ENCODE results near the gene RPS18. TPM values are rescaled to one million over a fixed set of nuclear protein-coding genes. Genes with fewer than 3 reads are reported as not detected.

The RPS18 gene
- total and polyA plus RNA-seq, 4 donors: 742 to 1,432 (median 1,060) TPM

- H3K9ac ChIP-seq (ENCODE audit: low read depth in 1 of 2, low read length in 2 of 2): peak within 1 kb of the TSS; percentile 39 to 41
- whole genome bisulfite sequencing: 11% methylated on average over 80 of the region's 80 CpGs
- peak in 1 of 2 donors; percentile 68 for TF ChIP-seq GABPA (IDR thresholded peaks at IDR 0.05 in 1 of 2, conservative IDR thresholded peaks at IDR 0.05 in 1 of 2)
- TF ChIP-seq CTCF (IDR thresholded peaks at IDR 0.05; ENCODE audit: low read depth, low read length, missing input control): peak; percentile 35
- TF ChIP-seq YY1 (IDR thresholded peaks at IDR 0.05): no peak
- TF ChIP-seq HNF4G (IDR thresholded peaks at IDR 0.05): no peak
- TF ChIP-seq FOXA2 (IDR thresholded peaks at IDR 0.05): no peak
- TF ChIP-seq SP1 (IDR thresholded peaks at IDR 0.05): no peak
- no peak for TF ChIP-seq NR2F2 (IDR thresholded peaks at IDR 0.05)
- TF ChIP-seq RXRA (IDR thresholded peaks at IDR 0.05): no peak
- TF ChIP-seq FOXA1 (IDR thresholded peaks at IDR 0.05): no peak
- TF ChIP-seq EGR1 (IDR thresholded peaks at IDR 0.05; ENCODE audit: low read depth in 2 of 2): peak in 1 of 2 donors; percentile 20
- TF ChIP-seq RAD21 (IDR thresholded peaks at IDR 0.05): peak in 1 of 2 donors; percentile 40
- TF ChIP-seq REST (IDR thresholded peaks at IDR 0.05): no peak
- no peak for TF ChIP-seq JUND (IDR thresholded peaks at IDR 0.05)
- no peaks in the 10 kb centered on the region for H3K27me3 ChIP-seq (ENCODE audit: control insufficient read depth in 4 of 4, insufficient read depth in 4 of 4, low read length in 3 of 4)
- peaks cover 9 to 48% (median 36%) of the 10 kb centered on the region in 4 donors for H3K4me1 ChIP-seq (ENCODE audit: control insufficient read depth in 4 of 4, insufficient read depth in 4 of 4, low read length in 3 of 4)
- DNase-seq (ENCODE audit: low spot score): peak; percentile 82
- H3K27ac ChIP-seq (ENCODE audit: low read depth in 1 of 2, low read length in 2 of 2): peak within 1 kb of the TSS; percentile 63 to 64
- H3K36me3 ChIP-seq (ENCODE audit: control insufficient read depth in 4 of 4, insufficient read depth in 3 of 4, low read depth in 1 of 4, low read length in 3 of 4): peaks cover 0 to 43% (median 15%) of the 10 kb centered on the region in 4 donors
- H3K9me3 ChIP-seq (ENCODE audit: control insufficient read depth in 4 of 4, low read length in 3 of 4): no peaks in the 10 kb centered on the region
- peak within 1 kb of the TSS; percentile 8 to 59 (median 30) for H3K4me3 ChIP-seq (ENCODE audit: low read depth in 1 of 3, low read length in 3 of 3)
Measured at GRCh38 chr6:33276864-33277662, 5.2 kb downstream of the RPS18 start, which contains the start of gene B3GALT4. Gene B3GALT4, plus strand, starts transcription at chr6:33277123. Its CDS starts 297 bp downstream, at chr6:33277420.

DNA sequence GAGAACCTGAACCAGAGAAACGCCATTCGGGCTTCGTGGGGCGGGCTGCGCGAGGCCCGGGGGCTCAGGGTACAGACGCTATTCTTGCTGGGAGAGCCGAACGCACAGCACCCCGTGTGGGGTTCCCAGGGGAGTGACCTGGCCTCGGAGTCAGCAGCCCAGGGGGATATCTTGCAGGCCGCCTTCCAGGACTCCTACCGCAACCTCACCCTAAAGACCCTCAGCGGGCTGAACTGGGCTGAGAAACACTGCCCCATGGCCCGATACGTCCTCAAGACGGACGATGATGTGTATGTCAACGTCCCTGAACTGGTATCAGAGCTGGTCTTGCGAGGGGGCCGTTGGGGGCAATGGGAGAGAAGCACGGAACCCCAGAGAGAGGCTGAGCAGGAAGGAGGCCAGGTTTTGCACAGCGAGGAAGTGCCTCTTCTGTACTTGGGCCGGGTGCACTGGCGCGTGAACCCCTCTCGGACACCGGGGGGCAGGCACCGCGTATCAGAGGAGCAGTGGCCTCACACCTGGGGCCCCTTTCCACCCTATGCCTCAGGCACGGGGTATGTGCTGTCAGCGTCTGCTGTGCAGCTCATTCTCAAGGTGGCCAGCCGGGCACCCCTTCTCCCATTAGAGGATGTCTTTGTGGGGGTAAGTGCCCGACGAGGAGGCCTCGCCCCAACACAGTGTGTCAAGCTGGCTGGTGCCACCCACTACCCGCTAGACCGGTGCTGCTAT is 6.0 kb downstream of the RPS18 start:
- no peaks in the 10 kb centered on the region for H3K27me3 ChIP-seq (ENCODE audit: control insufficient read depth in 4 of 4, insufficient read depth in 4 of 4, low read length in 3 of 4)
- peak overlapping the region in 2 of 3 donors; percentile 30 to 59 for H3K4me3 ChIP-seq (ENCODE audit: low read depth in 1 of 3, low read length in 3 of 3)
- H3K9ac ChIP-seq (ENCODE audit: low read depth in 1 of 2, low read length in 2 of 2): no peak overlapping the region
- 67% methylated on average over 39 of the region's 39 CpGs for WGBS
- peaks cover 0 to 50% (median 15%) of the 10 kb centered on the region in 4 donors for H3K36me3 ChIP-seq (ENCODE audit: control insufficient read depth in 4 of 4, insufficient read depth in 3 of 4, low read depth in 1 of 4, low read length in 3 of 4)
- TF ChIP-seq REST (IDR thresholded peaks at IDR 0.05) (no peak), HNF4A (conservative IDR thresholded peaks at IDR 0.05) (no peak), RAD21 (IDR thresholded peaks at IDR 0.05) (no peak), YY1 (IDR thresholded peaks at IDR 0.05) (no peak), GABPA (IDR thresholded peaks at IDR 0.05 in 1 of 2, conservative IDR thresholded peaks at IDR 0.05 in 1 of 2) (no peak), SP1 (IDR thresholded peaks at IDR 0.05) (no peak), JUND (IDR thresholded peaks at IDR 0.05) (no peak), HNF4G (IDR thresholded peaks at IDR 0.05) (no peak), NR2F2 (IDR thresholded peaks at IDR 0.05) (no peak), ZBTB33 (IDR thresholded peaks at IDR 0.05) (no peak), RXRA (IDR thresholded peaks at IDR 0.05) (no peak), FOXA1 (IDR thresholded peaks at IDR 0.05) (no peak), FOXA2 (IDR thresholded peaks at IDR 0.05) (no peak)
- TF ChIP-seq, protein P1, sequence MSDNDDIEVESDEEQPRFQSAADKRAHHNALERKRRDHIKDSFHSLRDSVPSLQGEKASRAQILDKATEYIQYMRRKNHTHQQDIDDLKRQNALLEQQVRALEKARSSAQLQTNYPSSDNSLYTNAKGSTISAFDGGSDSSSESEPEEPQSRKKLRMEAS (IDR thresholded peaks at IDR 0.05): no peak
- H3K27ac ChIP-seq (ENCODE audit: low read depth in 1 of 2, low read length in 2 of 2): peak overlapping the region; percentile 63 to 64
- H3K9me3 ChIP-seq (ENCODE audit: control insufficient read depth in 4 of 4, low read length in 3 of 4): no peaks in the 10 kb centered on the region
- H3K4me1 ChIP-seq (ENCODE audit: control insufficient read depth in 4 of 4, insufficient read depth in 4 of 4, low read length in 3 of 4): peaks cover 7 to 43% (median 30%) of the 10 kb centered on the region in 4 donors
- DNase-seq (ENCODE audit: low spot score): no peak
